CD4-positive, alpha-beta memory T cell (primary cell): ENCODE results near the gene CPM. TPM values are rescaled to one million over a fixed set of nuclear protein-coding genes. Genes with fewer than 3 reads are reported as not detected.

Experiments
- CTCF ChIA-PET: fragments of 350-600 bp; sonication (Branson Sonifier 250); formaldehyde crosslinking; loops from one replicate; lab custom pipeline; 2021; ENCODE audit warnings: inconsistent platforms; ENCODE audit not compliant: partially characterized antibody; lab: Charles Lee
- POLR2A ChIA-PET: fragments of 350-600 bp; sonication (Branson Sonifier 250); formaldehyde crosslinking; loops from one replicate; lab custom pipeline; 2021; ENCODE audit not compliant: partially characterized antibody; lab: Charles Lee
- DNase-seq, 5 donors: peaks; one replicate each; pipeline versions ENCODE4 v3.0.0 to v3.0.0-alpha.2; 2020 to 2022; ENCODE audit warnings: mixed read lengths in 1 of 5
- H3K27ac ChIP-seq: one replicate; pipeline ENCODE4 v1.7.0; 2013; ENCODE audit warnings: low read depth, low read length
- H3K27me3 ChIP-seq: 2 replicates; pipeline ENCODE4 v1.7.0; 2013; ENCODE audit warnings: mild to moderate bottlenecking, low read length, moderate library complexity; ENCODE audit not compliant: insufficient read depth
- H3K36me3 ChIP-seq: 2 replicates; pipeline ENCODE4 v1.7.0; 2013; ENCODE audit warnings: mild to moderate bottlenecking, low read length, moderate library complexity; ENCODE audit not compliant: insufficient read depth
- H3K4me1 ChIP-seq: 2 replicates; pipeline ENCODE4 v1.7.0; 2013; ENCODE audit warnings: mild to moderate bottlenecking, low read length, moderate library complexity; ENCODE audit not compliant: insufficient read depth
- H3K4me3 ChIP-seq, 2 donors: one replicate each; pipeline ENCODE4 v1.7.0; 2013; ENCODE audit warnings: low read length in 2 of 2, mild to moderate bottlenecking in 1 of 2
- H3K9me3 ChIP-seq, 2 donors: one replicate each; pipeline ENCODE4 v1.7.0; 2013; ENCODE audit warnings: low read length in 2 of 2, control low read depth in 1 of 2; ENCODE audit not compliant: control insufficient read depth in 1 of 2
- H3K27ac Mint-ChIP-seq, 7 donors: one replicate each; pipeline ENCODE4 v1.8.0; 2020 to 2021; ENCODE audit warnings: mixed read lengths in 7 of 7, mild to moderate bottlenecking in 6 of 7, inconsistent platforms in 3 of 7, moderate library complexity in 3 of 7
- H3K27me3 Mint-ChIP-seq, 2 donors: one replicate each; pipeline ENCODE4 v1.8.0; 2020 to 2021; ENCODE audit warnings: mixed read lengths in 2 of 2
- H3K36me3 Mint-ChIP-seq, 2 donors: one replicate each; pipeline ENCODE4 v1.8.0; 2020 to 2021; ENCODE audit warnings: mixed read lengths in 2 of 2, inconsistent platforms in 1 of 2, mild to moderate bottlenecking in 1 of 2
- H3K4me1 Mint-ChIP-seq, 4 donors: one replicate each; pipeline ENCODE4 v1.8.0; 2020 to 2021; ENCODE audit warnings: mixed read lengths in 4 of 4, mild to moderate bottlenecking in 1 of 4
- H3K4me3 Mint-ChIP-seq, 8 donors: one replicate each; pipeline ENCODE4 v1.8.0; 2020 to 2021; ENCODE audit warnings: mixed read lengths in 8 of 8, mild to moderate bottlenecking in 7 of 8, moderate library complexity in 6 of 8, inconsistent platforms in 3 of 8
- H3K9me3 Mint-ChIP-seq, 8 donors: one replicate each; pipeline ENCODE4 v1.8.0; 2020 to 2021; ENCODE audit warnings: mixed read lengths in 8 of 8, mild to moderate bottlenecking in 5 of 8, inconsistent platforms in 3 of 8, moderate library complexity in 1 of 8
- intact Hi-C: fragments of 100-400 bp; cut with micrococcal nuclease; formaldehyde crosslinking; loops from one replicate; pipeline ENCODE4 v1.15.1; 2023
- polyA plus RNA-seq, 2 donors: library from polyadenylated mRNA; unstranded; fragments of 300-500 nt; fragmentation: Illumina TruSeq; gene quantifications; one replicate each; pipeline ENCODE4 v1.2.3, GENCODE V29; 2021
- total RNA-seq, 2 experiments: library from RNA; stranded (reverse); gene quantifications; one replicate each; pipeline ENCODE4 v1.2.3, GENCODE V29; 2021

The CPM gene
- total and polyA plus RNA-seq, 4 experiments from 2014 or later = 1.3 to 3.1 (median 2.3) TPM

DNA sequence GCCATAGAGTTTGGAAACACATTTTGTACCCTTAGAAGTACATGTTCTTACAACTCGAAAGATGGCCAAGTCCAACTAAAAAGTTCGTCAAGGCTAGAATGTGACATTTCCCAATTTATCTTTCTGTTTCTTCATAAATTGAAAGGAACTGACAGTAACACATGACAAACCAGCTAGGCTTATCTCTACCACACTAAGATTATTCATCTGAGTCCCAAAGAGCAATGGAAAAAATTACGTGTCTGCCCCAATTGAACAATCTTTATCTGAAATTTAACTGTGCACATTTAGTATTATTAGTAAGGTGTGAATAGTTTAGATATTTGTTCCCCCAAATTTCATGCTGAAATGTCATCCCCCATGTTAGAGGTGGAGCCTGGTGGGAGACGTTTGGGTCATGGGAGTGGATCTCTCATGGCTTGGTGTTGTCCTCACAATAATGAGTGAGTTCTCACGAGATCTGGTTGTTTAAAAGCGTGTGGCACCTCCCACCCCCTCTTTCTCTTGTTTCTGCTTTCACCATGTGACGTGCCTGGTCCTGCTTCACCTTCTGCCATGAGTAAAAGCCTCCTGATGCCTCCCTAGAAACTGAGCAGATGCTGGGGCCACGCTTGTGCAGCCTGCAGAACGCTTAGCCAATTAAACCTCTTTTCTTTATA, 13.3 kb downstream of the CPM start:
- CTCF ChIA-PET = no interaction called here
- H3K36me3 Mint-ChIP-seq = no peaks in the 10 kb centered on the region
- Histone ChIP-seq H3K27me3 (no peaks in the 10 kb centered on the region), H3K4me3 (no peak overlapping the region), H3K4me1 (no peaks in the 10 kb centered on the region), H3K36me3 (no peaks in the 10 kb centered on the region), H3K27ac (no peak overlapping the region), H3K9me3 (no peaks in the 10 kb centered on the region)
- no peak overlapping the region for H3K4me3 Mint-ChIP-seq
- H3K4me1 Mint-ChIP-seq = peaks cover 0 to 5% (median under 1%) of the 10 kb centered on the region in 4 donors
- POLR2A ChIA-PET = no interaction called here
- H3K27ac Mint-ChIP-seq = no peak overlapping the region
- no peaks in the 10 kb centered on the region for H3K27me3 Mint-ChIP-seq
- intact Hi-C loops = no loop called here
- no peak for DNase-seq
- no peaks in the 10 kb centered on the region for H3K9me3 Mint-ChIP-seq

DNA sequence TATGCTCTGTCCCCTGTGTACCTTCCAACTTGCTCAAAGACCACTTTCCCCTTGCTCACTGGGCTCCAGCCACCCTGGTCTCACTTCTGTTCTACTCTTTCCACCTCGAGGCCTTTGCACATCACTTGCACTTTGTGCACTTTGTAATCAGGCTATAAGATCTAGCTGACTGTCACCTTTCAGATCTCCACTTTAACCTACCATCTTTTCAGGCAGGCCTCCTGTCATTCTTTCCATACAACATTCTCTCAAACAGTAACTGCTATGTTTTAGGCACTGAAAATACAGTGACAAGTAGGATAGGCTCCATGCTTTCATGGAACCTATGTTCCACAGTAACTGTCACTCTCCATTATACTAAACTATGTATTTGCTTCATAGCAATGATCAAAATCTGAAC, 14.0 kb downstream of the CPM start:
- no peak overlapping the region for H3K4me3 Mint-ChIP-seq
- H3K27me3 Mint-ChIP-seq = no peaks in the 10 kb centered on the region
- Histone ChIP-seq H3K36me3 (no peaks in the 10 kb centered on the region), H3K27me3 (no peaks in the 10 kb centered on the region), H3K9me3 (no peaks in the 10 kb centered on the region), H3K4me3 (no peak overlapping the region), H3K4me1 (no peaks in the 10 kb centered on the region), H3K27ac (no peak overlapping the region)
- no peak for DNase-seq
- ChIA-PET CTCF (no interaction called here), POLR2A (no interaction called here)
- H3K9me3 Mint-ChIP-seq = no peaks in the 10 kb centered on the region
- no peak overlapping the region for H3K27ac Mint-ChIP-seq
- peaks cover 0 to 7% (median under 1%) of the 10 kb centered on the region in 4 donors for H3K4me1 Mint-ChIP-seq
- no peaks in the 10 kb centered on the region for H3K36me3 Mint-ChIP-seq
- intact Hi-C loops = no loop called here

DNA sequence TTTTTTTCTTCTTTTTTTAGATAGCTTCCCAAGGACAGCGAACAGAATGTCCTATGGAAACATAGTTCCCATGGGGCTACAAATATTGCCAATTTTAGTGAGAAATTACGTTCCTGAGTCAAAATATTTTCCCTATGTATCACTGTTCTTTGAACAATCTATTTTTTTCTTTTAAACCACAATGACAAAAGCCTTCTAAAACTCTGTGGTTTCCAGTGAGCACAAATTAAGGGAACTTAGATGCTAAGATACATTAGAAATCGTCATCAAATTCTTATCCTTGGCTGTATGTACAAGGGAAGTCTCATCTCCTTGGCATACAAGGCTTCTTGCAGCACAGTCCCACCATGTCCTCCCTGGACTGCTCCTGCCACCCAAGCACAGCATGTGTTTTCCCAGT, 17.9 kb downstream of the CPM start:
- POLR2A ChIA-PET = no interaction called here
- Histone ChIP-seq H3K4me1 (no peaks in the 10 kb centered on the region), H3K9me3 (no peaks in the 10 kb centered on the region), H3K27me3 (no peaks in the 10 kb centered on the region), H3K27ac (no peak overlapping the region), H3K4me3 (no peak overlapping the region), H3K36me3 (no peaks in the 10 kb centered on the region)
- H3K36me3 Mint-ChIP-seq = no peaks in the 10 kb centered on the region
- H3K9me3 Mint-ChIP-seq = no peaks in the 10 kb centered on the region
- intact Hi-C loops = no loop called here
- no peak overlapping the region for H3K27ac Mint-ChIP-seq
- DNase-seq = no peak
- H3K4me3 Mint-ChIP-seq = no peak overlapping the region
- H3K4me1 Mint-ChIP-seq = peaks cover 0 to 7% (median 0%) of the 10 kb centered on the region in 4 donors
- CTCF ChIA-PET = no interaction called here
- H3K27me3 Mint-ChIP-seq = no peaks in the 10 kb centered on the region

DNA sequence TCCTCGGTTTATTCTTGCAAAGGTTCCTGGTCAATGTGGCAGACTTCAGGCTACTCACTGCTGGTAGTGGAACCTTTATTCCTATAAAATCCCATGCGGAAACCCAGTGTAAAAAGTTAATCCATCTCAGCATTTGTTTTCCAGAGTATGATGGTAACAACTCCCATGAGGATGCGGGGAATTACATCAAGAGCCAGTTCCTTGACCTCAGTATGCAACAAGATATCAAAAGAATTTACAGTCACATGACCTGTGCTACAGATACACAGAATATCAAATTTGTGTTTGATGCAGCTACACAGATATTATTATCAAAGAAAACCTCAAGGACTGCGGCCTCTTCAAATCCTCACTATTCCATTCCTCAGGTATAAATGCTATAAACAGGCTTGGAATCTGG, 19.3 kb downstream of the CPM start:
- Mint-ChIP-seq H3K36me3 (no peaks in the 10 kb centered on the region), H3K27me3 (no peaks in the 10 kb centered on the region), H3K4me3 (no peak overlapping the region), H3K27ac (no peak overlapping the region), H3K4me1 (peaks cover 0 to 4% (median 0%) of the 10 kb centered on the region in 4 donors), H3K9me3 (peaks cover 0 to 1% (median 0%) of the 10 kb centered on the region in 8 donors)
- no peaks in the 10 kb centered on the region for H3K36me3 ChIP-seq
- ChIA-PET POLR2A (no interaction called here), CTCF (no interaction called here)
- H3K4me3 ChIP-seq = no peak overlapping the region
- no peaks in the 10 kb centered on the region for H3K27me3 ChIP-seq
- no peaks in the 10 kb centered on the region for H3K4me1 ChIP-seq
- no peak for DNase-seq
- no peak overlapping the region for H3K27ac ChIP-seq
- intact Hi-C loops = no loop called here
- no peaks in the 10 kb centered on the region for H3K9me3 ChIP-seq

DNA sequence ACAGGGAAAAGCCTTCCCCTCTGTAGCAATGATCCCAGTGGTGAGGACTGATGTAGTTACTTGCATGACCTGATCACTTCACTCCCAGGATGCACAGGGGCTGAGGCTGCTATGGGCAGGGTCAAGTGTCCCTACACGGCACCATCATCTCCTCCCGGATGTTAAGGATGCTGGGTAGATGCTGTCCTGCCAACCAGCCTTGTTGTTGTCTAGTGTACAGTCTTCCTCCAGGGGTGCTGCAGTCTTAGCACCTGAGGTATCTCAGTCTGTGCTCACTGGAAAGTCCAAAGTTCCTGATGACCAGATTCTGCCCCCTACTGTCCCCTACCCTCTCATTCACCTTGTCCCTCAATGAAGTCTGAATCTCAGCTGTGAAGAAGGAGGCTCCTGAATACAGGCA, 20.1 kb downstream of the CPM start:
- no peaks in the 10 kb centered on the region for H3K36me3 ChIP-seq
- Mint-ChIP-seq H3K27ac (no peak overlapping the region), H3K36me3 (no peaks in the 10 kb centered on the region), H3K27me3 (peaks cover 0 to 1% of the 10 kb centered on the region in 2 donors), H3K9me3 (peaks cover 0 to 4% (median 0%) of the 10 kb centered on the region in 8 donors), H3K4me1 (peaks cover 0 to 4% (median 0%) of the 10 kb centered on the region in 4 donors), H3K4me3 (no peak overlapping the region)
- no peak overlapping the region for H3K4me3 ChIP-seq
- CTCF ChIA-PET = no interaction called here
- H3K9me3 ChIP-seq = no peaks in the 10 kb centered on the region
- POLR2A ChIA-PET = no interaction called here
- H3K4me1 ChIP-seq = no peaks in the 10 kb centered on the region
- DNase-seq = no peak
- H3K27me3 ChIP-seq = no peaks in the 10 kb centered on the region
- intact Hi-C loops = no loop called here
- no peak overlapping the region for H3K27ac ChIP-seq

DNA sequence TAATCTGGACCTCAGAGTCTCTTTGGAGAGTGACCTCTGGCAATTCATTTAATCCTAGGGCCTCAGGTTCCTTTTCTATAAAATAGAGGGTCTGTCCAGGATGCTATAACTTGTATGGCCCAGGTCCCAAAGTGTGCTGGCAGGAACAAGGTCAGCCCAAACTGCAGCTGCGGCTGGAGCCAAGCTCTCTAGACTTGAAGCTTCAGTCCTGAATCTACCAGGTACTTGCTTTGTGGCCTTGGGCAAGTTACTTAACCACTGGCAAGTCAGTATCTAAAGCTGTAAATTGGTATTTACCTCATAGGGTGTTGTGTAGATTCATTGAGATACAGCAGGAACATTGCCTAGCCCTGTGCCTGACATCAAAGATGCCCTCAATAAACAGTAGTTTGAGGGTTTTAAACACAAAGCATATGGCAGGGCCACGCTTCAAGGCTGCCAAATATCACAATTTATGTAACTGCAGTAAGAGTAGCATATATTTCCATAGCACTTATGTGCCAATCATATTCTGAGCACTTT, 21.7 kb downstream of the CPM start:
- Histone ChIP-seq H3K27me3 (no peaks in the 10 kb centered on the region), H3K27ac (no peak overlapping the region), H3K36me3 (no peaks in the 10 kb centered on the region), H3K9me3 (no peaks in the 10 kb centered on the region), H3K4me3 (no peak overlapping the region), H3K4me1 (no peaks in the 10 kb centered on the region)
- H3K27ac Mint-ChIP-seq = no peak overlapping the region
- intact Hi-C loops = no loop called here
- H3K36me3 Mint-ChIP-seq = no peaks in the 10 kb centered on the region
- no peak overlapping the region for H3K4me3 Mint-ChIP-seq
- H3K9me3 Mint-ChIP-seq = peaks cover 0 to 4% (median 0%) of the 10 kb centered on the region in 8 donors
- DNase-seq = no peak
- ChIA-PET CTCF (no interaction called here), POLR2A (no interaction called here)
- peaks cover 0 to 1% of the 10 kb centered on the region in 2 donors for H3K27me3 Mint-ChIP-seq
- peaks cover 0 to 4% (median 0%) of the 10 kb centered on the region in 4 donors for H3K4me1 Mint-ChIP-seq

DNA sequence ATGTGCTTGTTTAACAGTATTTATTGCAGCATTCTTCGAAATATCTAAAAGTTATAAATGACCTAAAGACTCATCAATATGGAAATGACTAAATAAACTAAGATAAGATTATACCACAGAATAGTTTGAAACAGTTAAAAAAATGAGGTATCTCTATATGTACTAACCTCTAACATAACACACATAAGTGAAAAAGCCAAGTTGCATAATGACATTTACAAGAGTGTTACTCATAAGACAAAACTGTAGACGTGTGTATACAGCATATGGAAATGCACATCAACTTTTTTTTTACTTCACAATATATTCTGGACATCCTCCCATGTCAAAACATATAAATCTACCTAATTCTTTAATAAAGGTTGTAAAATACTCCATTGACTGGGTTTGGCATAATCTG, 22.8 kb downstream of the CPM start:
- H3K27me3 Mint-ChIP-seq = peaks cover 0 to 1% of the 10 kb centered on the region in 2 donors
- no peak overlapping the region for H3K4me3 Mint-ChIP-seq
- CTCF ChIA-PET = no interaction called here
- peaks cover 0 to 4% (median 0%) of the 10 kb centered on the region in 8 donors for H3K9me3 Mint-ChIP-seq
- H3K4me3 ChIP-seq = no peak overlapping the region
- peaks cover 0 to 2% (median 0%) of the 10 kb centered on the region in 4 donors for H3K4me1 Mint-ChIP-seq
- H3K4me1 ChIP-seq = no peaks in the 10 kb centered on the region
- H3K27ac ChIP-seq = no peak overlapping the region
- POLR2A ChIA-PET = no interaction called here
- no peak overlapping the region for H3K27ac Mint-ChIP-seq
- H3K36me3 Mint-ChIP-seq = no peaks in the 10 kb centered on the region
- no peaks in the 10 kb centered on the region for H3K27me3 ChIP-seq
- DNase-seq = no peak
- intact Hi-C loops = no loop called here
- H3K36me3 ChIP-seq = no peaks in the 10 kb centered on the region
- H3K9me3 ChIP-seq = no peaks in the 10 kb centered on the region
